Measurements from ENCODE around the gene ZNF304.
"Not testable (repeated sequence)": the region's sequence is repeated elsewhere in the genome, so short reads cannot be mapped to it uniquely, and the experiment has no call there.

Gene ZNF304

GRCh38 chr19:57357406-57357805 lies 6.3 kb downstream of the ZNF304 start:
- no peak for DNase-seq (ENCODE audit: insufficient read length, low spot score)
- no peak for TF ChIP-seq CTCF (IDR thresholded peaks at IDR 0.05; ENCODE audit: insufficient read depth, missing control alignments)
- no peak for FAIRE-seq

GRCh38 chr19:57359300-57359699 lies 8.2 kb downstream of the ZNF304 start:
- no peak for DNase-seq (ENCODE audit: insufficient read length, low spot score)
- FAIRE-seq: no peak
- no peak for TF ChIP-seq CTCF (IDR thresholded peaks at IDR 0.05; ENCODE audit: insufficient read depth, missing control alignments)

- FAIRE-seq (peak; percentile 56), DNase-seq (ENCODE audit: insufficient read length, low spot score) (no peak)
- TF ChIP-seq CTCF (IDR thresholded peaks at IDR 0.05; ENCODE audit: insufficient read depth, missing control alignments): no peak
Observed at GRCh38 chr19:57362419-57362818, 11.3 kb downstream of the ZNF304 start.

- peak; percentile 81 for DNase-seq (ENCODE audit: insufficient read length, low spot score)
- FAIRE-seq: peak; percentile 88
- TF ChIP-seq CTCF (IDR thresholded peaks at IDR 0.05; ENCODE audit: insufficient read depth, missing control alignments): no peak
Observed at GRCh38 chr19:57362997-57363687, 12.1 kb downstream of the ZNF304 start, which contains the start of the genes TRAPPC2B and ZNF547. TRAPPC2B (plus strand) TSS chr19:57363551; CDS start chr19:57364834, 1,283 bp downstream. ZNF547 (plus strand) TSS chr19:57363551; CDS start chr19:57368556, 5,005 bp downstream.

GRCh38 chr19:57363688-57364181 lies 12.7 kb downstream of the ZNF304 start:
- no peak for TF ChIP-seq CTCF (IDR thresholded peaks at IDR 0.05; ENCODE audit: insufficient read depth, missing control alignments)
- FAIRE-seq (no peak), DNase-seq (ENCODE audit: insufficient read length, low spot score) (no peak)

GRCh38 chr19:57366776-57367175 lies 15.7 kb downstream of the ZNF304 start:
- no peak for FAIRE-seq
- no peak for TF ChIP-seq CTCF (IDR thresholded peaks at IDR 0.05; ENCODE audit: insufficient read depth, missing control alignments)
- DNase-seq (ENCODE audit: insufficient read length, low spot score): no peak

- FAIRE-seq (no peak), DNase-seq (ENCODE audit: insufficient read length, low spot score) (no peak)
- TF ChIP-seq CTCF (IDR thresholded peaks at IDR 0.05; ENCODE audit: insufficient read depth, missing control alignments): no peak
Observed at GRCh38 chr19:57374179-57374578, 23.1 kb downstream of the ZNF304 start.

GRCh38 chr19:57374647-57375046 lies 23.6 kb downstream of the ZNF304 start:
- DNase-seq (ENCODE audit: insufficient read length, low spot score); FAIRE-seq: not testable (repeated sequence)

All from D721Med (cell line).